Fibroblast of lung (primary cell): Measurements from ENCODE around the gene ADGRA3. TPM values are rescaled to one million over a fixed set of nuclear protein-coding genes. Genes with fewer than 3 reads are reported as not detected.

Experiments used
- DNase-seq, 2 donors: peaks; one replicate each; pipeline versions ENCODE4 v3.0.0 to v3.0.0-alpha.2; 2010; ENCODE audit warnings: low read depth in 2 of 2
- H2AFZ ChIP-seq: 2 replicates; pipeline ENCODE4 v1.5.1; 2012; ENCODE audit warnings: low read length, control low read depth, inconsistent platforms
- H3K27ac ChIP-seq: 2 replicates; pipeline ENCODE4 v1.5.1; 2011; ENCODE audit warnings: low read length, control low read depth; ENCODE audit not compliant: insufficient read depth
- H3K27me3 ChIP-seq: 2 replicates; pipeline ENCODE4 v1.5.1; 2011; ENCODE audit warnings: mild to moderate bottlenecking, low read length; ENCODE audit not compliant: control insufficient read depth, insufficient read depth
- H3K36me3 ChIP-seq: 2 replicates; pipeline ENCODE4 v1.5.1; 2011; ENCODE audit warnings: low read length; ENCODE audit not compliant: control insufficient read depth, insufficient read depth
- H3K4me1 ChIP-seq: 2 replicates; pipeline ENCODE4 v1.5.1; 2011; ENCODE audit warnings: low read length; ENCODE audit not compliant: control insufficient read depth, insufficient read depth; ENCODE audit errors: extremely low read depth
- H3K4me2 ChIP-seq: 2 replicates; pipeline ENCODE4 v1.5.1; 2011; ENCODE audit warnings: low read length, control low read depth; ENCODE audit not compliant: insufficient read depth; ENCODE audit errors: extremely low read depth
- H3K4me3 ChIP-seq, 4 experiments: fragments of 200-600 bp in 1 of 4; sonication (generic) in 1 of 4; replicated peaks in 1 of 4; 2 replicates each; pipeline ENCODE4 v1.5.1; 2011 to 2016; ENCODE audit warnings: low read length in 4 of 4, low read depth in 3 of 4, mild to moderate bottlenecking in 3 of 4, control low read depth in 2 of 4, inconsistent platforms in 1 of 4, mixed read lengths in 1 of 4; ENCODE audit not compliant: insufficient read depth in 1 of 4; ENCODE audit errors: control extremely low read depth in 1 of 4
- H3K79me2 ChIP-seq: 2 replicates; pipeline ENCODE4 v1.5.1; 2012; ENCODE audit warnings: mild to moderate bottlenecking, low read length, inconsistent platforms; ENCODE audit not compliant: control insufficient read depth, insufficient read depth
- H3K9ac ChIP-seq: 2 replicates; pipeline ENCODE4 v1.5.1; 2011; ENCODE audit warnings: mild to moderate bottlenecking, low read length, control low read depth; ENCODE audit not compliant: insufficient read depth
- H3K9me3 ChIP-seq: 2 replicates; pipeline ENCODE4 v1.5.1; 2012; ENCODE audit warnings: low read depth, low read length; ENCODE audit not compliant: control insufficient read depth, insufficient read depth
- H4K20me1 ChIP-seq: 2 replicates; pipeline ENCODE4 v1.5.1; 2011; ENCODE audit warnings: low read length; ENCODE audit not compliant: control insufficient read depth, insufficient read depth; ENCODE audit errors: extremely low read depth
- EZH2 ChIP-seq: IDR thresholded peaks from 2 replicates; pipeline ENCODE4 v1.5.1; 2012; ENCODE audit warnings: low read length, control low read depth, mild to moderate bottlenecking; ENCODE audit errors: missing control alignments
- polyA plus RNA-seq, 2 donors: library from polyadenylated mRNA; depleted of rRNA in 1 of 2; stranded (reverse) in 1 of 2; unstranded in 1 of 2; fragments of >200 nt; gene quantifications; 2 replicates each; pipeline ENCODE4 v1.2.1, GENCODE V29; 2011 to 2012; ENCODE audit warnings: missing spikeins in 1 of 2
- total RNA-seq: library from RNA; depleted of rRNA; stranded (reverse); fragments of >200 nt; gene quantifications from 2 replicates; pipeline ENCODE4 v1.2.1, GENCODE V29; 2014
- TF ChIP-seq, protein P1 (sequence below), 2 donors: IDR thresholded peaks in 1 of 2; conservative IDR thresholded peaks in 1 of 2; 1 replicate in 1 of 2; 2 replicates in 1 of 2; pipeline ENCODE4 v1.5.1; 2011 to 2012; ENCODE audit warnings: low read length in 2 of 2, control low read depth in 1 of 2, inconsistent platforms in 1 of 2, low read depth in 1 of 2, mild to moderate bottlenecking in 1 of 2

ADGRA3 gene
- total and polyA plus RNA-seq, 2 donors (not counting 1 experiment from before 2014, with no cell fraction given): 13.0 to 15.2 TPM

GRCh38 chr4:22435652-22436051, 80.2 kb downstream of the ADGRA3 start:
- DNase-seq: no peak
- no peaks in the 10 kb centered on the region for H4K20me1 ChIP-seq
- H3K27me3 ChIP-seq: no peaks in the 10 kb centered on the region
- H3K36me3 ChIP-seq: no peaks in the 10 kb centered on the region
- TF ChIP-seq EZH2: no peak
- TF ChIP-seq, protein P1, sequence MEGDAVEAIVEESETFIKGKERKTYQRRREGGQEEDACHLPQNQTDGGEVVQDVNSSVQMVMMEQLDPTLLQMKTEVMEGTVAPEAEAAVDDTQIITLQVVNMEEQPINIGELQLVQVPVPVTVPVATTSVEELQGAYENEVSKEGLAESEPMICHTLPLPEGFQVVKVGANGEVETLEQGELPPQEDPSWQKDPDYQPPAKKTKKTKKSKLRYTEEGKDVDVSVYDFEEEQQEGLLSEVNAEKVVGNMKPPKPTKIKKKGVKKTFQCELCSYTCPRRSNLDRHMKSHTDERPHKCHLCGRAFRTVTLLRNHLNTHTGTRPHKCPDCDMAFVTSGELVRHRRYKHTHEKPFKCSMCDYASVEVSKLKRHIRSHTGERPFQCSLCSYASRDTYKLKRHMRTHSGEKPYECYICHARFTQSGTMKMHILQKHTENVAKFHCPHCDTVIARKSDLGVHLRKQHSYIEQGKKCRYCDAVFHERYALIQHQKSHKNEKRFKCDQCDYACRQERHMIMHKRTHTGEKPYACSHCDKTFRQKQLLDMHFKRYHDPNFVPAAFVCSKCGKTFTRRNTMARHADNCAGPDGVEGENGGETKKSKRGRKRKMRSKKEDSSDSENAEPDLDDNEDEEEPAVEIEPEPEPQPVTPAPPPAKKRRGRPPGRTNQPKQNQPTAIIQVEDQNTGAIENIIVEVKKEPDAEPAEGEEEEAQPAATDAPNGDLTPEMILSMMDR (conservative IDR thresholded peaks at IDR 0.05 in 1 of 2, IDR thresholded peaks at IDR 0.05 in 1 of 2; ENCODE audit: low read depth in 1 of 2, low read length in 2 of 2): no peak
- H3K9me3 ChIP-seq: no peaks in the 10 kb centered on the region
- no peak overlapping the region for H3K4me3 ChIP-seq
- H3K79me2 ChIP-seq: no peaks in the 10 kb centered on the region
- no peak overlapping the region for H3K4me2 ChIP-seq
- no peak overlapping the region for H3K9ac ChIP-seq
- H2AFZ ChIP-seq: no peak overlapping the region
- no peaks in the 10 kb centered on the region for H3K4me1 ChIP-seq
- no peak overlapping the region for H3K27ac ChIP-seq

DNA sequence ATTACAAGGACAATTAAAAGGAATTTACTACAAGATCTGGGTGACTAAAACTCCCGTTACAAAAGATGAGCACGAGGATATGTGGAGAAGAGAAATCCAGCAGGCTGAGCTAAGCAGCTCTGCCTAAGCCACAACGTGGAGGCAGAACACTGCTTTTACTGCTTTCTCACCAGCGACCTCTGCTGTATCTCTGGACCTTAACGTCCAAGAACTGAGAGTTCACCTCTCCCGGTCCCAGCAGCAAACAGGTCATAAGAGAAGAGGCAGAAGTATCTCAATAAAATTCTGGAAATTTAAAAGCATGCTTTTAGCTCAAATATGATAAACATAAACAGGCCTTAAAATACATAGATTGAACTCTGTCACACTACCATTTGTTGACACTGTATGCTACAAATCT, 81.0 kb downstream of the ADGRA3 start:
- no peak overlapping the region for H3K27ac ChIP-seq
- no peaks in the 10 kb centered on the region for H3K36me3 ChIP-seq
- TF ChIP-seq, protein P1 (conservative IDR thresholded peaks at IDR 0.05 in 1 of 2, IDR thresholded peaks at IDR 0.05 in 1 of 2; ENCODE audit: low read depth in 1 of 2, low read length in 2 of 2): peak; percentile 49 to 73
- no peak for TF ChIP-seq EZH2
- H3K9ac ChIP-seq: no peak overlapping the region
- H3K9me3 ChIP-seq: no peaks in the 10 kb centered on the region
- no peak overlapping the region for H2AFZ ChIP-seq
- no peak overlapping the region for H3K4me3 ChIP-seq
- no peaks in the 10 kb centered on the region for H3K79me2 ChIP-seq
- H3K27me3 ChIP-seq: no peaks in the 10 kb centered on the region
- no peaks in the 10 kb centered on the region for H3K4me1 ChIP-seq
- H3K4me2 ChIP-seq: no peak overlapping the region
- DNase-seq: peak; percentile 63 to 68
- no peaks in the 10 kb centered on the region for H4K20me1 ChIP-seq

- Histone ChIP-seq H3K9me3 (no peaks in the 10 kb centered on the region), H3K27me3 (no peaks in the 10 kb centered on the region), H3K36me3 (no peaks in the 10 kb centered on the region), H3K9ac (no peak overlapping the region), H3K79me2 (no peaks in the 10 kb centered on the region), H4K20me1 (no peaks in the 10 kb centered on the region), H3K4me2 (no peak overlapping the region), H2AFZ (no peak overlapping the region), H3K4me3 (no peak overlapping the region), H3K27ac (no peak overlapping the region), H3K4me1 (no peaks in the 10 kb centered on the region)
- no peak for TF ChIP-seq EZH2
- TF ChIP-seq, protein P1 (conservative IDR thresholded peaks at IDR 0.05 in 1 of 2, IDR thresholded peaks at IDR 0.05 in 1 of 2; ENCODE audit: low read depth in 1 of 2, low read length in 2 of 2): no peak
- no peak for DNase-seq
Observed at GRCh38 chr4:22430626-22431025, 85.2 kb downstream of the ADGRA3 start.
